ENCODE data around the gene PDAP1. TPM values are rescaled to one million over a fixed set of nuclear protein-coding genes. Genes with fewer than 3 reads are reported as not detected.
"Not testable (repeated sequence)": the region's sequence is repeated elsewhere in the genome, so short reads cannot be mapped to it uniquely, and the experiment has no call there.

Gene PDAP1
- total RNA-seq, 1 experiment from 2014 or later: 87.2 TPM

- no peak for DNase-seq
- Mint-ChIP-seq H3K4me1 (ENCODE audit: low read depth, unreplicated experiment) (no peaks in the 10 kb centered on the region), H3K9me3 (ENCODE audit: low read depth, unreplicated experiment) (no peaks in the 10 kb centered on the region), H3K27ac (ENCODE audit: unreplicated experiment) (no peak overlapping the region), H3K27me3 (ENCODE audit: unreplicated experiment) (no peaks in the 10 kb centered on the region), H3K4me3 (ENCODE audit: low read depth, unreplicated experiment) (no peak overlapping the region), H3K36me3 (ENCODE audit: insufficient read depth, unreplicated experiment) (peaks cover 61% of the 10 kb centered on the region)
- CTCF ChIA-PET: no interaction called here
- intact Hi-C loops (cut with micrococcal nuclease; ENCODE audit: unreplicated experiment): no loop called here
- no peak for TF ChIP-seq CTCF (IDR thresholded peaks at IDR 0.05; ENCODE audit: unreplicated experiment)
- BruUV-seq (replicated peaks): no TSS peak
These were observed 17.3 kb downstream of the PDAP1 start for GRCh38 chr7:99390941-99391602.

- H3K27me3 Mint-ChIP-seq (ENCODE audit: unreplicated experiment): no peaks in the 10 kb centered on the region
- no peak for TF ChIP-seq CTCF (IDR thresholded peaks at IDR 0.05; ENCODE audit: unreplicated experiment)
- DNase-seq: no peak
- H3K4me3 Mint-ChIP-seq (ENCODE audit: low read depth, unreplicated experiment): no peak overlapping the region
- no peak overlapping the region for H3K27ac Mint-ChIP-seq (ENCODE audit: unreplicated experiment)
- no peaks in the 10 kb centered on the region for H3K4me1 Mint-ChIP-seq (ENCODE audit: low read depth, unreplicated experiment)
- no peaks in the 10 kb centered on the region for H3K9me3 Mint-ChIP-seq (ENCODE audit: low read depth, unreplicated experiment)
- CTCF ChIA-PET: no interaction called here
- peaks cover 70% of the 10 kb centered on the region for H3K36me3 Mint-ChIP-seq (ENCODE audit: insufficient read depth, unreplicated experiment)
- intact Hi-C loops (cut with micrococcal nuclease; ENCODE audit: unreplicated experiment): no loop called here
- no TSS peak for BruUV-seq (replicated peaks)
These were observed 18.6 kb downstream of the PDAP1 start for GRCh38 chr7:99389772-99390171.

- H3K27ac Mint-ChIP-seq (ENCODE audit: unreplicated experiment): no peak overlapping the region
- DNase-seq: no peak
- no peaks in the 10 kb centered on the region for H3K9me3 Mint-ChIP-seq (ENCODE audit: low read depth, unreplicated experiment)
- no peaks in the 10 kb centered on the region for H3K4me1 Mint-ChIP-seq (ENCODE audit: low read depth, unreplicated experiment)
- intact Hi-C loops (cut with micrococcal nuclease; ENCODE audit: unreplicated experiment): no loop called here
- no peaks in the 10 kb centered on the region for H3K27me3 Mint-ChIP-seq (ENCODE audit: unreplicated experiment)
- CTCF ChIA-PET: no interaction called here
- no peak overlapping the region for H3K4me3 Mint-ChIP-seq (ENCODE audit: low read depth, unreplicated experiment)
- H3K36me3 Mint-ChIP-seq (ENCODE audit: insufficient read depth, unreplicated experiment): peaks cover 58% of the 10 kb centered on the region
- no TSS peak for BruUV-seq (replicated peaks)
- no peak for TF ChIP-seq CTCF (IDR thresholded peaks at IDR 0.05; ENCODE audit: unreplicated experiment)
These were observed 20.5 kb downstream of the PDAP1 start for GRCh38 chr7:99387912-99388311.

- H3K9me3 Mint-ChIP-seq (ENCODE audit: low read depth, unreplicated experiment); H3K27me3 Mint-ChIP-seq (ENCODE audit: unreplicated experiment); intact Hi-C loops (cut with micrococcal nuclease; ENCODE audit: unreplicated experiment); H3K4me3 Mint-ChIP-seq (ENCODE audit: low read depth, unreplicated experiment); DNase-seq; H3K27ac Mint-ChIP-seq (ENCODE audit: unreplicated experiment); BruUV-seq (replicated peaks); H3K4me1 Mint-ChIP-seq (ENCODE audit: low read depth, unreplicated experiment): not testable (repeated sequence)
- CTCF ChIA-PET: interaction anchor here (0.6 to 1.3 kb wide), 2 partner anchors 21 to 200 kb away, joined by 3 read pairs; no protein-coding TSS in a partner anchor
- peaks cover 52% of the 10 kb centered on the region for H3K36me3 Mint-ChIP-seq (ENCODE audit: insufficient read depth, unreplicated experiment)
These were observed 21.2 kb downstream of the PDAP1 start for GRCh38 chr7:99387239-99387635.

GRCh38 chr7:99386584-99387238 lies 21.7 kb downstream of the PDAP1 start:
- Mint-ChIP-seq H3K4me3 (ENCODE audit: low read depth, unreplicated experiment) (no peak overlapping the region), H3K27me3 (ENCODE audit: unreplicated experiment) (no peaks in the 10 kb centered on the region), H3K36me3 (ENCODE audit: insufficient read depth, unreplicated experiment) (peaks cover 48% of the 10 kb centered on the region), H3K27ac (ENCODE audit: unreplicated experiment) (no peak overlapping the region), H3K4me1 (ENCODE audit: low read depth, unreplicated experiment) (no peaks in the 10 kb centered on the region), H3K9me3 (ENCODE audit: low read depth, unreplicated experiment) (no peaks in the 10 kb centered on the region)
- TF ChIP-seq CTCF (IDR thresholded peaks at IDR 0.05; ENCODE audit: unreplicated experiment): no peak
- BruUV-seq (replicated peaks): no TSS peak
- intact Hi-C loops (cut with micrococcal nuclease; ENCODE audit: unreplicated experiment): no loop called here
- CTCF ChIA-PET: interaction anchor here (0.6 to 1.3 kb wide), 2 partner anchors 21 to 200 kb away, joined by 3 read pairs; no protein-coding TSS in a partner anchor
- peak; percentile 16 for DNase-seq

Measured in Calu3 (cell line).